Liver (tissue), 3 donors: ENCODE results near the gene PSRC1.

ENCODE experiments used
- GABPA ChIP-seq, 2 donors: IDR thresholded peaks in 1 of 2; conservative IDR thresholded peaks in 1 of 2; 2 replicates each; pipeline ENCODE4 v1.6.1; 2016; ENCODE audit warnings: antibody characterized with exemption in 2 of 2, mild to moderate bottlenecking in 1 of 2, moderate library complexity in 1 of 2
- JUND ChIP-seq, 2 donors: IDR thresholded peaks; 2 replicates each; pipeline ENCODE4 v1.6.1; 2016; ENCODE audit warnings: antibody characterized with exemption in 2 of 2
- REST ChIP-seq: IDR thresholded peaks from 2 replicates; pipeline ENCODE4 v1.6.1; 2016; ENCODE audit warnings: antibody characterized with exemption, mild to moderate bottlenecking
- TAF1 ChIP-seq: conservative IDR thresholded peaks from 2 replicates; pipeline ENCODE4 v1.6.1; 2016; ENCODE audit warnings: antibody characterized with exemption, mild to moderate bottlenecking
- YY1 ChIP-seq: IDR thresholded peaks from 2 replicates; pipeline ENCODE4 v1.6.1; 2016; ENCODE audit warnings: antibody characterized with exemption, mild to moderate bottlenecking
- ZBTB33 ChIP-seq: IDR thresholded peaks from 2 replicates; pipeline ENCODE4 v1.6.1; 2016; ENCODE audit warnings: antibody characterized with exemption
- TF ChIP-seq, protein P1 (sequence below): fragments of 150-350 bp; IDR thresholded peaks from 2 replicates; pipeline ENCODE4 v1.5.1; 2017; ENCODE audit warnings: improper control_type of control experiment, low read depth, low read length; ENCODE audit not compliant: missing input control
- TF ChIP-seq, protein P2 (sequence below): IDR thresholded peaks from 2 replicates; pipeline ENCODE4 v1.6.1; 2016; ENCODE audit warnings: antibody characterized with exemption
- donor health status: healthy.
- donor health status: healthy.

- TF ChIP-seq, protein P1, sequence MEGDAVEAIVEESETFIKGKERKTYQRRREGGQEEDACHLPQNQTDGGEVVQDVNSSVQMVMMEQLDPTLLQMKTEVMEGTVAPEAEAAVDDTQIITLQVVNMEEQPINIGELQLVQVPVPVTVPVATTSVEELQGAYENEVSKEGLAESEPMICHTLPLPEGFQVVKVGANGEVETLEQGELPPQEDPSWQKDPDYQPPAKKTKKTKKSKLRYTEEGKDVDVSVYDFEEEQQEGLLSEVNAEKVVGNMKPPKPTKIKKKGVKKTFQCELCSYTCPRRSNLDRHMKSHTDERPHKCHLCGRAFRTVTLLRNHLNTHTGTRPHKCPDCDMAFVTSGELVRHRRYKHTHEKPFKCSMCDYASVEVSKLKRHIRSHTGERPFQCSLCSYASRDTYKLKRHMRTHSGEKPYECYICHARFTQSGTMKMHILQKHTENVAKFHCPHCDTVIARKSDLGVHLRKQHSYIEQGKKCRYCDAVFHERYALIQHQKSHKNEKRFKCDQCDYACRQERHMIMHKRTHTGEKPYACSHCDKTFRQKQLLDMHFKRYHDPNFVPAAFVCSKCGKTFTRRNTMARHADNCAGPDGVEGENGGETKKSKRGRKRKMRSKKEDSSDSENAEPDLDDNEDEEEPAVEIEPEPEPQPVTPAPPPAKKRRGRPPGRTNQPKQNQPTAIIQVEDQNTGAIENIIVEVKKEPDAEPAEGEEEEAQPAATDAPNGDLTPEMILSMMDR = no peak
- TF ChIP-seq JUND (IDR thresholded peaks at IDR 0.05) = no peak
- TF ChIP-seq YY1 = no peak
- no peak for TF ChIP-seq ZBTB33
- no peak for TF ChIP-seq REST
- no peak for TF ChIP-seq GABPA (IDR thresholded peaks at IDR 0.05 in 1 of 2, conservative IDR thresholded peaks at IDR 0.05 in 1 of 2)
- no peak for TF ChIP-seq TAF1
- TF ChIP-seq, protein P2, sequence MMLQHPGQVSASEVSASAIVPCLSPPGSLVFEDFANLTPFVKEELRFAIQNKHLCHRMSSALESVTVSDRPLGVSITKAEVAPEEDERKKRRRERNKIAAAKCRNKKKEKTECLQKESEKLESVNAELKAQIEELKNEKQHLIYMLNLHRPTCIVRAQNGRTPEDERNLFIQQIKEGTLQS = no peak
Measured at GRCh38 chr1:109262231-109263055, 20.5 kb downstream of the PSRC1 start.
